ENCODE data around the gene NCOA3.
"Not testable (repeated sequence)": the region's sequence is repeated elsewhere in the genome, so short reads cannot be mapped to it uniquely, and the experiment has no call there.

NCOA3 gene

GRCh38 chr20:47541355-47541922 is 39.8 kb downstream of the NCOA3 start:
- no peak for DNase-seq

GRCh38 chr20:47543006-47543431 is 41.3 kb downstream of the NCOA3 start:
- no peak for DNase-seq

GRCh38 chr20:47544240-47544639 is 42.6 kb downstream of the NCOA3 start:
- no peak for DNase-seq

GRCh38 chr20:47544852-47545251 is 43.2 kb downstream of the NCOA3 start:
- no peak for DNase-seq

GRCh38 chr20:47545499-47545898 is 43.8 kb downstream of the NCOA3 start:
- DNase-seq: no peak

GRCh38 chr20:47546184-47547033 is 44.7 kb downstream of the NCOA3 start:
- DNase-seq: no peak

- no peak for DNase-seq
Observed at GRCh38 chr20:47547034-47547387, 45.3 kb downstream of the NCOA3 start.

GRCh38 chr20:47549671-47550070 is 48.0 kb downstream of the NCOA3 start:
- no peak for DNase-seq

- no peak for DNase-seq
Observed at GRCh38 chr20:47551222-47551621, 49.5 kb downstream of the NCOA3 start.

- no peak for DNase-seq
Observed at GRCh38 chr20:47551841-47552240, 50.2 kb downstream of the NCOA3 start.

- no peak for DNase-seq
Observed at GRCh38 chr20:47552996-47553395, 51.3 kb downstream of the NCOA3 start.

- not testable (repeated sequence) for DNase-seq
Observed at GRCh38 chr20:47553594-47554235, 52.0 kb downstream of the NCOA3 start.

GRCh38 chr20:47554283-47554682 is 52.6 kb downstream of the NCOA3 start:
- DNase-seq: not testable (repeated sequence)

- DNase-seq: no peak
Observed at GRCh38 chr20:47557218-47557617, 55.5 kb downstream of the NCOA3 start.

GRCh38 chr20:47557791-47558190 is 56.1 kb downstream of the NCOA3 start:
- DNase-seq: no peak

- no peak for DNase-seq
Observed at GRCh38 chr20:47558295-47559066, 56.8 kb downstream of the NCOA3 start.

GRCh38 chr20:47559141-47559540 is 57.5 kb downstream of the NCOA3 start:
- DNase-seq: no peak

- DNase-seq: no peak
Observed at GRCh38 chr20:47561180-47561579, 59.5 kb downstream of the NCOA3 start.

GRCh38 chr20:47561603-47562583 is 60.2 kb downstream of the NCOA3 start:
- no peak for DNase-seq

- DNase-seq: no peak
Observed at GRCh38 chr20:47566269-47566668, 64.6 kb downstream of the NCOA3 start.

- no peak for DNase-seq
Observed at GRCh38 chr20:47568019-47568418, 66.3 kb downstream of the NCOA3 start.

GRCh38 chr20:47568837-47569410 is 67.2 kb downstream of the NCOA3 start:
- no peak for DNase-seq

All from stimulated activated CD4-positive, alpha-beta T cell treated with anti-CD3 and anti-CD28 coated beads, Interleukin-2, amount 100 ng/mL, for 48 hours (primary cell).